GM18867 (cell line): ENCODE measurements around the gene GPAM.
"Not testable (repeated sequence)": the region's sequence is repeated elsewhere in the genome, so short reads cannot be mapped to it uniquely, and the experiment has no call there.

ENCODE experiments used
- ATAC-seq: cut with Tn5 transposase; IDR thresholded peaks from one replicate; pipeline ENCODE4 v1.9.1; 2021; ENCODE audit warnings: mild to moderate bottlenecking, moderate library complexity; ENCODE audit not compliant: unreplicated experiment

The GPAM gene, protein sequence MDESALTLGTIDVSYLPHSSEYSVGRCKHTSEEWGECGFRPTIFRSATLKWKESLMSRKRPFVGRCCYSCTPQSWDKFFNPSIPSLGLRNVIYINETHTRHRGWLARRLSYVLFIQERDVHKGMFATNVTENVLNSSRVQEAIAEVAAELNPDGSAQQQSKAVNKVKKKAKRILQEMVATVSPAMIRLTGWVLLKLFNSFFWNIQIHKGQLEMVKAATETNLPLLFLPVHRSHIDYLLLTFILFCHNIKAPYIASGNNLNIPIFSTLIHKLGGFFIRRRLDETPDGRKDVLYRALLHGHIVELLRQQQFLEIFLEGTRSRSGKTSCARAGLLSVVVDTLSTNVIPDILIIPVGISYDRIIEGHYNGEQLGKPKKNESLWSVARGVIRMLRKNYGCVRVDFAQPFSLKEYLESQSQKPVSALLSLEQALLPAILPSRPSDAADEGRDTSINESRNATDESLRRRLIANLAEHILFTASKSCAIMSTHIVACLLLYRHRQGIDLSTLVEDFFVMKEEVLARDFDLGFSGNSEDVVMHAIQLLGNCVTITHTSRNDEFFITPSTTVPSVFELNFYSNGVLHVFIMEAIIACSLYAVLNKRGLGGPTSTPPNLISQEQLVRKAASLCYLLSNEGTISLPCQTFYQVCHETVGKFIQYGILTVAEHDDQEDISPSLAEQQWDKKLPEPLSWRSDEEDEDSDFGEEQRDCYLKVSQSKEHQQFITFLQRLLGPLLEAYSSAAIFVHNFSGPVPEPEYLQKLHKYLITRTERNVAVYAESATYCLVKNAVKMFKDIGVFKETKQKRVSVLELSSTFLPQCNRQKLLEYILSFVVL

GRCh38 chr10:112183329-112184051 lies at the start of gene GPAM:
Gene GPAM (minus strand): TSS chr10:112183765. CDS start chr10:112181784, 1,981 bp downstream.
- peak; percentile 97 for ATAC-seq

GRCh38 chr10:112232670-112233069 lies 49.1 kb upstream of the GPAM start:
- ATAC-seq = no peak

DNA sequence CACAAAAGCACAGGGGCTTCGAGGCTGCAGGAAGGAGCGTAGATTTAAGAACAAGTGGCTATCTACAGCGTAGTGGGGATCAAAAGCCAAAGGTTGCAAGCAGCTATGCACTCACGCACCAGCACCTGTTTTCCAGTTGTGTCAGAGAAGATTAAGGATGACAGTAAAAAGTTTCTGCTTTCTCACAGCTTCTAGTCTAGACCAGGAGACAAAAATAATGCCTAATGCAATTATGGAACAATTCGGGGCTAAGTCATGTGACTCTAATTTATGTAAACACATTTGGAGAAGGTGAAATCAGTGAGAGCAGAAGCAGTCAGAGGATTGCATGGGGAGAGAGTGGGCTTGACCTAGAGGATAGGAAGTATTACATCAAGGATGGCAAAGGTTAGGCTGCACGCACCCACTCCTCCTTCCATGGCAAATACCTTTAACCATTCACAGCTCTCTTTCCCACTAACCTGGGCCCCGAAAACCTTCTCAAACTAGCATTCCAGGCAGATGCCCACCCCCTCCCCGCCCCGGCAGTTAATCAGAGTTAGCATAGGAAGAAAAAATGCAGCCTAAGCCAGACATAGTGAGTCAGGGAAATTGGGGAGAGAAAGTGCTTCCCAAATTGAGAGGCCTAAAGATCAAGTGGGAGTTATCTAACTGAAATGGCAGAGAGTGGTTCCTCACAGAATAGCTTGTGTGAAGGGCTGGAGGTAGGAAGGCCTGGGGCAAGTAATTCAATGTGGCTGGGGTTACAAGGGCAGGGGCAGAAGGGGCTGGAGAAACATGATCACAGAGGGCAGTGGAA lies 48.2 kb upstream of the GPAM start:
- ATAC-seq = no peak

GRCh38 chr10:112230325-112230988 lies 46.9 kb upstream of the GPAM start:
- ATAC-seq = no peak

- ATAC-seq = no peak
Observed at GRCh38 chr10:112229901-112230300, 46.3 kb upstream of the GPAM start.

- ATAC-seq = no peak
Observed at GRCh38 chr10:112229096-112229495, 45.5 kb upstream of the GPAM start.

DNA sequence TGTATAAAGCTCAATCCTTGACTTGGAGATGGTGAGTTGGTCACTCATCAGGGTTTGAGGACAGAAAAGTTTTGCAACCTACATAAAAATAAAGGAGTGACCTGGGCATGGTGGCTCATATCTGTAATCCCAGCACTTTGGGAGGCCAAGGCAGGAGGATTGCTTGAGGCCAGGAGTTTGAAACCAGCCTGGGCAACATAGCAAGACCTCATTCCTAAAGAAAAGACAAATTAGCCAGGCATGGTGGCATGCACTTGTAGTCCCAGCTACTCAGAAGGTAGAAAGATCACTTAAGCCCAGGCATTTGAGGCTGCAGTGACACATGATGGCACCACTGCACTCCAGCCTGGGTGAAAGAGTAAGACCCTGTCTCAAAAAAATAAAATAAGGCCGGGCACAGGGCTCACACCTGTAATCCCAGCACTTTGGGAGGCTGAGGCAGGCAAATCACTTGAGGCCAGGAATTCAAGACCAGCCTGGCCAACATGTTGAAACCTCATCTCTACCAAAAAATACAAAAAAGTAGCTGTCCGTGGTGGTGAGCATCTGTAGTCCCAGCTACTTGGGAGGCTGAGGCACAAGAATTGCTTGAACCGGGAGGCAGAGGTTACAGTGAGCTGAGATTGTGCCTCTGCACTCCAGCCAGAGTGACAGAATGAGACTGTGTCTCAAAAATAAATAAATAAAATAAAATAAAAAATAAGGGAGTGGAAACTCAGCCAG lies 45.0 kb upstream of the GPAM start:
- ATAC-seq = not testable (repeated sequence)

DNA sequence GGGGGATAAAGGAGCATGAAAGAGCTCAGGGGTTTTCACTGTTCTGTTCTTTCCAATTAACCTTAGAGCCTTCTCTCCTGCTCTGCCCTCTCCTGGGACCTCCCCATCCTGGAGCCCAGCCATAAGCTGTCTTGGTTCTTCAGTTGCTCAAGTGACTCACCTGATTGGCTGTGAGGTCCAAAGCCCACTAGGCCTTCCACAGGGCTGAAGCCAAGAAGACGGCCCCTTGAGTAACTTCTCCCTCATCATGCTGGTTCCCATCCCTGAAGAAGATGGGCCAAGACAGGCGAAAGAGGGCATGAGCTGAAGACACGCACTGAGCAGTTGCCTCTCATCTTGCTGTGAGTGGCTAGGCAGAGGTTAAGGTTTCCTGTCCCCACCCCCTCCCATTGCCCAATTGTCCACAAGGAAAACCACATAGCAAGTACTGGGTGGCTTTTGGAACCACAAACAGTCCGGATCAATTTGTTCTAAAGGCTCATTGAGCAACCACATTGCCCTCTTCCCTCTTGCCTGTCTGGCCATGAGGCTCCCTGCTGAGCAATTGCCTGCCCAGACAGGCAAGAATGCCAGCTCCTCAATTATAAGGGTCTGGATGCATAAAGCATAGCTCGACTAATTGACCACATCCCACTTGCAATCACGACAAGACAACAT lies 43.9 kb upstream of the GPAM start:
- no peak for ATAC-seq

DNA sequence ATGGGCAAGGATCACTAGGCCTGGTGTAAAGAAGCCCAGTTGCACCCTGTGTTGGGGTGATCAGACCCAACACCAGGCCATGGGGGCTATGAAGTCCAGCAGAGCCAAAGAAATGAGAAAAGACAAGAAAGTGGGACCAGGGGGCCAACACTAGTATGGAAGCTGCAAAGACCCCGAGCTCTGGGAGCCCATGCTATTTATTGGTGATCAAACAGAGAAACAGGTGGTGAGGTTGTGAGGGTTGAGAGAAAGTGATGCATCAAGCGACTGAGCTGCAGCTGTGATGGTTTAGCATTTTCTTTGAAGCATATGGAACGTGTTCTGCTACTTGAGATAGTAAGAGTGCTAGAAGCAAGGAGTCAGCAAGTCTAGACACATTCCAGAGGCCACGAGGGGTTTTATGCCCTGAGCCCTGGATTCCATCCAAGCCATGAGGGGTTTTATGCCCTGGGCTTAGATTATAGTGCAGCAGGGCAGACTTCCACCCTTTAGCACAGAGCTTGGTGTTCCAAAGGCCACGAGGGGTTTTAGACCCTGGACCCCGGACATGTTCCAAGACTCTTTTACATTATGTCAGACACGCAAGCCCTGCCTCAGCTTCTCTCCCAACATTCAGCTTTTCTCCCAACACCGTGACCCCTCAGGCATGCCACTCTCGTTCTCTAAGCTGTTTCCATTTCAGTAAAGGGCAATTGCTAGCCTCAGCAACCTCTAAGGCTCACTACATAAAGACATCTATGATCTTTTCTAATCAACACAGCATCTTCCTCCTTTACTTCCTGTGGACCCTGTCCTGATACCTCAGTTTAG lies 43.1 kb upstream of the GPAM start:
- ATAC-seq = no peak

DNA sequence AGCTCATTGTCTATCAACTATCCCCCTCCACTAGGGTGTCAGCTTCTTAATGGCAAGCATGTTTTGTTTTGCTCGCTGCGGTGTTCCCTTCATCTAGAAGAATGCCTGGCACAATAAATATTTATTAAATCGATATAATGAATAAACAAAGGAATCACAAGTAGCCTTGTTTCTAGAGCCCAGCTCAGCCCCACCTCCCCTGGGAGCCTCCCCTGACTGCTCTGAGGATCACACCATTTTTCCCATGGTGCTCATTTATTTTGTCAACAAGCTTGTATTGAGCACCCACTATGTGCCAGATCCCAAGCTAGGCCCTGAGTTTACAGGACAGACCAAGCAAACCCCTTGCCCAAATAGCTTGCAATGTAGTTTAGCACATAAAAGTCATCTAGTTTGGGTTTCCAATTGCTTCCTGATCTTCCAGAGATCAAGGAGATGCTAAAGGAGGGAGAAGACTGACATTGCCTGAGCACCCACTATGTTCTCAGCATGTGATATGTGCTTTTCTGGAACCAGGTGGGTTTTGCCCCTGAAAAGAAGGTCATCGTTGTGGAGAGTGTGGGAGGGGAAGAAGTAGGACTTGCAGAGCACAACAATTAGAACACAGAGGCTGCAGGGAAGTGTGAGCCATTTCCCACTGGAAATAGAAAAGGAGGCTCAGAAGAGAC lies 42.3 kb upstream of the GPAM start:
- ATAC-seq = no peak

GRCh38 chr10:112224933-112225529 lies 41.5 kb upstream of the GPAM start:
- no peak for ATAC-seq

- no peak for ATAC-seq
Observed at GRCh38 chr10:112223725-112224124, 40.2 kb upstream of the GPAM start.

GRCh38 chr10:112222799-112223198 lies 39.2 kb upstream of the GPAM start:
- ATAC-seq = no peak

GRCh38 chr10:112221545-112221944 lies 38.0 kb upstream of the GPAM start:
- no peak for ATAC-seq

DNA sequence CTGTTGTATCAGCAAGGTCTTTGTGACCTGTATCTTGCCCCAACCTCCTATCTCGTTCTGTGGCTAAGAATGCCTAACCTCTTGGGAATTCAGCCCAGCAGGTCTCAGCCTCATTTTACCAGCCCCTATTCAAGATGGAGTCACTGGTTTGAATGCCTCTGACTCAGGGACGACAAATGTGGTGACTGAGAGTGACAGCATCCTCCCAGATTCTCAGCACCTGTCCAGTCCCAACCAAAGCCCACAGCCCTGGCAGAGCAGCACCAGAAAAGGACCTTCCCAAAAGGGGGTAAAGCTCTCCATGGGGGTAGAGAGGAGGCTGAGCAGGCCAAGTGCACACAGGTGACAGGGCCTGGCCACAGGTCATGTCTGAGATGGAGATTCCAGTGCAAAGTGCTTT lies 35.4 kb upstream of the GPAM start:
- ATAC-seq = no peak

DNA sequence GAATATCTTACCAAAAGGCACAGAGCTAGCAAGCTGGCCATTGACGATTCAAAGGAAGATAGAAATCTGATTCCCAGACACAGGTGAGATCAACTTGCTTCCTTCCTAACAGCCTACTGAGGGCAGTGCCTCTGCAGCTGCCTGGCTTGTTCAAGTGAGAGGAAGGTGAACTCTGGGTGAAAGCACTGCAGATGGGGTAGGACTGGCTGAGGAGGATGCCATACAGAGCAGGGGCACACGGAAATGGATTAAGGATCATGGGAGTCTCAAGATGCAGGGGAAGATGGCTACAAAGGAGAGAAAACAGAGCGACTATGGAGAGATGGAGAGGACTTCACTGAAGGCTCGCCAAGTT lies 34.4 kb upstream of the GPAM start:
- no peak for ATAC-seq

DNA sequence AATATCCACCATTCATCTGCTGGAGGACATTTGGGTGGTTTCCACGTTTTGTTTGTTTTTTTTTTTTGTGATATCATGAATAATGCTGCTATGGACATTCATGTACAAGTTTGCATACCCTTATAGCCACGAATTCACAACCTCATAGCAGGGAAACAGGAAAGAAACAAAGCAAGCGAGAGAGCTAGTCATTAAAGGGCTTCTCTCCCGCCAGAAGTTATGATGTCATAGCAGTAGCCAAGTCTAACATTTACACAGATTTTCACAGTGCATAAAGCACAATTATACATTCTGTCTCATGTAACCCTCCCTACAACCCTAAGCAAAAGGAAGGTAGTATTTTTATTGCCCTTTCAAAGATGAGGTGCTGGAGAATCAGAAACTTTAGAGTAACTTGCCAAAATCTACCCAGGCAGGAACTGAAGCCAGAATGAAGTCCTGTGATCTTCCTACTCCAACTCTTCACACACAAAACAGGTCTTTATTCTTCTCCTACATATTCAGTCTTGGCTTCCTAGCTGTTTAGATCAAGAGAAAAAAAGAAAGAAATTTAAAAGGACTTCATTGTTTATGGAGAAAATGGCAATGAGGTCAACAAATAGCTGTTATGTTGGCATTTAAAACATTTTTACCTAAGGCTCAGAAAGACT lies 33.9 kb upstream of the GPAM start:
- ATAC-seq = no peak
